NCI-H510A treated with DMSO at 0.1 percent for 48 hours (cell line): ENCODE measurements around the gene LHX1.
A peak's percentile ranks its signal among the peaks of the same experiment; 100 is the strongest.

Experiments used
- DNase-seq: peaks from one replicate; lab custom pipeline; 2025; lab: John Stamatoyannopoulos, UW

Gene LHX1

DNA sequence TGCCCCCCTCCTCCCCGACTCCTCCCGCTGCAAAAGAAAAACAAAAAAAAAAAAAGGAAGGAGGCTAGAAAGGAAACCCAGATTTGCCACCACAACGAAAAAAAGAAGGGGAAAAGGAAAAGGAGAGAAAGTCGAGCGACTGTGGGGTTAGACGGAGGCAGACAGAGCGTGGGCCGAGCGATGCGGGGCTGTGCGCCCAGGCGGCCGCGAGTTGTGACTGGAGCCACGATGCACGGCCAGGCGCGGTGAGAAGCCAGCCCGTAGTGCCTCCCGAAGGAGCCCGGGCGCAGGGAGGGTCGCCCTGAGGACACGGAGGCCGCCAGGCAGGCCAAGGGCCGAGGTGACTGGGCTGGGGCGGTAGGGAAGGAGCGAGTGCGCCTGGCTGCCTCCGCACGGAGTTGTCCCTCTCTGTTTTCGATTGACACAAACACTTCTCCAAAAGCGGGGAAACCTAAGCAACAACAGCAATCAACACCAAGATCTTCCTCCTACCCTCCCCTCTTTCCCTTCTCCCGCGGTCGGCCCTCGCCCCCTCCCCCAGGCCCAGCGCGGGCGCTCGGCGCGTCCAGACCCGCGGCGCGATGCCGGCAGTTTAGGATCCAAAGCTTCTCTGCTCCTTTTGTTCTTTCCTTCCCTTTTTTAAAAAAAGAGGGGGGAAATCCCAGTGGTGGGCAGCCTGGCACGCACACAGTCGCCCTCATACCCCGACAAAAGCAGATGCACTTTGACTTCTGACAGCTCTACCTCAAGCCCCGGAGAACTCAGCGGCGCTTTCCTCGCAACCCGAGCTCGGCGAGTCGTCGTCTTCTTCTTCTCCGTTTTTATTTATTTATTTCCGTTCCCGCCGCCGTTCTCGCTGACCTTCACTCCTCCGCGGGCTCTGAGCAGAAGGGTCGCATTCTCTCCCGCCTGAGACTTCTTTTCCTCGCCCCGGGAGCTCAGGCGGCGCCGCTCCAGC lies at the start of gene LHX1:
TSS of gene LHX1 (plus strand) at position 475 of the 958 bp plus-strand sequence. CDS start 723 bp downstream, outside the sequence.
- peak; percentile 30 for DNase-seq

DNA sequence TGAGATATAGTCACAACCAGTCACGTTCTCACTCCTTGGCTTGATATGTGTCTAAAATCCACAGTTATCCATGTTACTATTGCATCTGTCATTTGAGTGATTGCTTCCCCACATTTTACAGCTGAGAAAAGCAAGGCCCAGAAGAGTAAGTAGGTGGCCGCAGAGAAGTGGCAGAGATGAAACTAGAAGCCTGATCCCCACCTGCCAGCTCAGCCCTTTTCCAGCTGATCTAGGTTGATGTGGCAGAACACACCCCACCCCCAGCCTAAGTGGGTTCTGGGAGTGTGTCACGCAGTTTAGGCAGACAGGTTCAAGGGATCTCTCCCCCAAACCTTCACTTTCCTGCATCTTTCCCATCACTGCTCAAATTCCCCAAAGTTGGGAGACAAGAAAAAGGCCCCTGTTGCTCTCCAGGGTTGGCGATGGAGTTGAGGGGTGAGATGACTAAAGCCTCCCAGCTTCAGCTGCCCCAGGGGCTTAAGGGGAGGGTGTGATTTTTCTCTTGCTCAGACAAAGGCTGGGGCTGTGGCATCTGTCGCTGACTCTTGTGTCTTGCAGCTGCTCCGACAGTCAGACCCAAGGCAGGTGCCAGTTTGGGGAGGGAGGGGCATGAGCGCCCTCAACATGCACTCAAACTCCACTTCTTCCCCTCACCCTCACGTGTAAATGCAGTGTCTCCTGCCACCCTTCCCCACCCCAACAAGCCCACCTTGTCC lies 48.9 kb upstream of the LHX1 start:
- peak; percentile 55 for DNase-seq

DNA sequence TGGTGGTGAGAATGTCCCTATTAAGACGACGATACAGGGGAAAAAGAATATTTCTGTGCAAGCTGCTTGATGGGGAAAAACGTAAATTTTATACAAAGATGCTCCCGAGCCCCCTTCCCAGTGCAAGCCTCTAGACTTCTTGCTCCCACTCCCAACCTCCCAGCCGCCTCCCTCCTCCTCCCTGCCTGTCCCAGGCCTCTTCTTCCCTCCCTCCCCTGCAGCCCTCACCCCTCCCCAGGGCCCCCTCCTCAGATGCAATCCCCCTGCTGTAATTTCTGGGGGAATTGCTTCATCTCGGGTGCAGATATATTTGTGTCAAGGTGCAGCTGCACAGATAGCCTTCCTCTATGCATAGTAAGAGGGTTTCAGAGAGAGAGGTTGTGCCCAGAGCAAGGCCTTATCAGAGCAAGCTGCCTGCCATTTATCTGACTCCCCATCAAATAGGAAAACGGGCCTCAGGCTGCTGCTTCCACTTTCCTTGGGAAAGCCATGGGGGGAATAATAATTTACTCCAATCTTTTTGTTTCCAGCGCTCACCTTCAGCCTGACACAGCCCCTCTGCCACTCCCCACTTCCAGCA lies 47.4 kb upstream of the LHX1 start:
- no peak for DNase-seq

DNA sequence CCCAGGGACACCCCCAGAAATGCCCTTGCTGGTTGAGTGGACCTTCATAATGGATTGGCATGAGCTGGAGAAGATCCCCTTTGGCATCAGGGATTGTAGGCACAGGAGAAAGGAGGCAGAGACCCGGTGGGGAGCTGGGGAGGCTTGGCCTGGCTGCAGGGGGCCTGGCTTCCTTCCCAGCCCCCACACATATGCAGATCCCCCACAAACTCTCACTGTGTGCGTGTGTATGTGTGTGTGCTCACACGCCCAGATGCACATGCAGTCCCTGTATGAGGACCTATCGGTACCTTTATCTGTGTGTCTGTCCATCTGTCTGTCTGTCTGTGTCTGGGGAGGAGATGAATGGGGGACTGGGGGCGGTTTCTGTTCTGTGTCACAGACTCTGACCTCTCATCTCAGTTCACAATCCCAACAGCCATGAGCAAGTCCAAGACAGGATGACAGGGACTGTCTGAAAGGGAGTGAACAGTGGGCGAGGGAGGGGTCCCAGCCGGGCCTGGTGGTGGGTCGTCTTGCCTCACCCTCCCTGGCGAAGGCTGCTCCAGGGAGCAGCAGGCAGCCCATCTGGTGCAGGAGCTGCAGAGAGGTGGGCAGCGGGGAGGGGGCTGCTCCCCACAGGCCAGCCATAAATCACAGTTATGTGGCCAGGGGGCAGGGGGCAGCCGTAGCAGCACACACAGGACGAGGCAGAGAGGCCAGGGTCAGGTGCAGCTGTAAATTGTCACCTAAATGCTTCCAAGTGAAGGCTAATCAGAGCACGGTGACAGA lies 46.7 kb upstream of the LHX1 start:
- DNase-seq = no peak

DNA sequence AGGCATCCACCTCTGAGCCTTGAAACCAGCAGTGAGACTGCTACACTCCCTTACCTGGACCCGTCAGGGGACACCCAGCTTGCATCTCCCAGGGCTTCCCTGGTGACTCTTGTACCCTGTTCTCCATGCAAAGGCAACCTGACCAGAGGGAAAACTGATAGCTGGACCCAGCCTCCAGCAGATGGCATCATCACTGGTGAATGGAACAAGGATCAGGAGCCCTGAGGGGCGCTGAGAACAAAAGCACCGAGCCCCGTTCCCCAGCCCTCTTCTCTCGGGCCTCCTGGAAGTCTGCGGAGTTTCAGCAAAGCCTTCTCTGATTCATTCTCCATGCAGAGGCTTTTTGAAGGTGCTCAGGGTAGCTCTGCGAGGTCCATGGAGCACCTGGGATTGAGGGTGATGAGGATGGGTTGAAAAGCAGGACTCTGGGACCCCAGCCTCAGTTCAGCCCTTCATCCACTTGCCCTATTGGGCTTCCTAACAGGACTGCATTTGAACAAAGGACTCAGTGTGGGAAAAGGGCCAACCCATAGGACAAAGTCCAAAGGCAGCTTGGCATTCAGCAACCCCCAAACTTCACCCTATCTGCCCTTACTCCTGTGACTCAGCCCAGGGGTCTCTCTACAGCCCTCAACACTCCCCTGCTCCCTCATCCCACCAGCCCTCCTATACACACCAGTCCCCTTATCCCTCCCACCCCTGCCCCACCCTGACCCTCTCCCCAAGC lies 45.0 kb upstream of the LHX1 start:
- DNase-seq = no peak

DNA sequence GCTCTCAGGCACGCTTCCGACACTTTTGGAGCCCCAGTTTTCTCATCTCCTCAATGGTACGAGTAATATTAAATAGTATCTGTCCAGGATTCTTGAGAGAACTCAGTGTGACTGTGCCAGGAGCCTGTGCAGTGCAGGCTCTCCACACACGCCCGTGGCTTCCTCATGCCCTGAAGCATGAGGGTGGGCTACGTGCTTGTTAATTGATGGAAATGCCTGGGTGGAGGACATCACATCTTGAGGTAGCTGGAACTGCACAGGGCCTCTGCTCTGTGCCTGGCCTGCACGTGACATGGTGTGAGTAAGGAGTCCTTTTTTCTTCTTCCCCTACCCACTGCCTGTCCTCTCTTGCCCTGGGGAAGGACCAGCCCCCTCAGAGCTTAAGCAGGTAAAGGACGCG lies 43.1 kb upstream of the LHX1 start:
- DNase-seq = no peak

DNA sequence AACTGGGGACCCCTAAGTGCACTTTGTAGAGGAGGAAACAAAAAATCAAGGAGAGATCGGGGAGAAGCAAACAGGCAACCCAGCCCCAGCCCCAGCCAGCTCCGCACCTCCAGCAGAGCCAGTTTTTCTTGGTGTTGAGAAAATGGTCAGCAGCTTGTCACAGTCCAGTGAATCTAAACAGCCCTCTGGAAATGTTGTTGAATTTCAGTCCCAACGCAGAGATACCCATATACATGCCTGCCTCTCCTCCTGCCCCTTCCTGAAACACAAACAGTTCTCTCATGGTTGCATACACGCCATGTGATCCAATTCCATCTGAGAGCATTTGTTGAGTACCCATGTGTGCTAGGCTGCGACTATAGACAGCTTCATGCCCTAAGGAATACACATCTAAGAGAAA lies 42.4 kb upstream of the LHX1 start:
- DNase-seq = peak; percentile 69

DNA sequence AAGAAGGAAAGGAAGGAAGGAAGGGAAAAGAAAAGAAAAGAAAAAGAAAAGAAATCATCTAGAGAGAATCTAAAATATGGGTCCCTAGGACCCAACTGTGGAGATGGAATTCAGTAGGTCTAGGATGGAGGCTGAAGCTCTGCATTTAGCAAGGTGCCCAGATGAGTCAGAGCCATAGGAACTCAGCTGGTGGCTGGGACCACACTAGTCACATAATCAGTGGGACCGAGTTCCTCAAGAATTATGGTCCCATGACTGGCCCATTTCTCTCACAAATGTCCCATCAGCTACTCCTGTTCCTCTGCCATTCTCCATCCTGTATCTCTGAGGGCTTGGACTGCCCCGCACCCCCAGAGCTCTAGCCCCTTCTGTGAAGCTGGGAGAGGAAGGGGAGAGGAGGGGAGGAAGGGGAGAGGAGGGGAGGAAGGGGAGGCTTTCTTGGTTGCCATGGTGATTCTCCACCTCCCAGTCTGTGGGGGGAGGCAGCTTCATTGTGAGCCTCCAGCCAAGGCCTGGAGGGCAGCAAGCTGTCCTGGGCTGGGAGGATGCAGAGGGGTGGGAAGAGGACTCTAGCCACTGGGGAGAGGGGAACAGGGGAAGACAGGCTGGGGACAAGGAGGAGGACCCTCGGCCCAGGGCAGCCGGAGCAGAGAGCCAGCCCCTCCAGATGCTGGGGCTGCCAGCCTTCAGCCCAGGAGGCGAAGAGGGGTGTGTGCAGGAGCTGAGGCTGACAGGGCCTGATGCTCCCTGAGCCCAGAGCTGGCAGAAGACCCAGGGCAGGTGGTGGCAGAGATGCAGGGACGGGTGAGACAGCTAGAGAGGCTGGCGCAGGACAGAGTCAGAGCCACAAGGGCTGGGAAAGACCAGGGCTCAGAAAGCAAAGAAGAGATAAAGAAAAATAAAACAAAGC lies 37.8 kb upstream of the LHX1 start:
- DNase-seq = no peak

DNA sequence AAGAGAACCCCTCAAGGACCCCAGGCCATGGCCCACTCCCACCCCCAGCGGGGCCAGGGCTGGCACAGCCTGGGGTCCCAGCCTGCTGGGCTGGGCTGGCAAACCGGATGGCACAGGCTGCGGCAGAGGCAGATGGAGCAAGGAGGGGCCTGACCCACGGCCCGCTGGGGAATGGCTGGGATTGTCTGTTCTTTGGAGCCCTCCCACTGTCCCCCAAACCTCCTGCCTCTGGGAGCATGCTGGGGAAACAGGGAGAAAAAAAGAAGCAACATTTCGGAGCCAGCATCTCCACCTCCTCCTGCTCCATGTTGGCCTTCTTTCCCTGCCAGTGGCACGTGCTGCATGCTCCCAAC lies 37.1 kb upstream of the LHX1 start:
- no peak for DNase-seq

DNA sequence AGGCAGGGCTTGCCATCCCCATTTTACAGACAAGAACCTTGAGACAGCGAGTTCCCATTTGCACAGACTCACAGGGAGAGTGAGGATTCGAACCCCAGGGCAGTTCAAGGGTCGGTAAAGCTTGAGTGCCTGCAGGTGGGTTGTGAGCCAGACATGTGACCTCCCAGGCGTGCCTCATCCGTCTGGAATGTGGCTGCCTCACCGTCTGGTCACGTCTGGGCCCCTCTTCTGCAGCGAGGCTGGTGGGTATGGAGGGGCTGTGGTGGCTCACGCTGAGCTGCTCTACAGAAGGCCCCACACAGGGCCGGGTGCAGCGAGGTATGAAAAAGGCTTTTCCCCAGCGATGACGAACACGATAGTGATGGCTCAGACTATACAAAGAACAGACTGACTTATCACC lies 35.8 kb upstream of the LHX1 start:
- DNase-seq = no peak

DNA sequence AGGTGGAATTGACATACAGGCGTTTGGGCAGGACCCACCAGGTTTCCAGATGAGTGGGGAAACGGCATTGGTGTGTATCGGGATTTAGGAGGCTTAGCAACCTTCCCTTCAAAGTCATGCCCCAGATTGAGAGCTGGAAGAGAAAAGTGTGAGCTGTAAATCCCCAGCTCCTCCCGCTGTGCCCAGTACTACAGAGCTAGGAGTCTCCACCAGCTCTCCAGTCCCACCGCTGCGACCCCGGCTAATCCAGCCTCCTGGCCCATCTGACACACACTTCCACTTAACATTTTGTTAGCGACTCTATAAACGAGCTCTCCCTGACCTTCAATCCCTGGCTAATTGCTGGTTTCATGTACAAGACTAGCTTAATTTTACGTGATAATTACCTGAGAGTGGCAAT lies 29.9 kb upstream of the LHX1 start:
- DNase-seq = no peak

DNA sequence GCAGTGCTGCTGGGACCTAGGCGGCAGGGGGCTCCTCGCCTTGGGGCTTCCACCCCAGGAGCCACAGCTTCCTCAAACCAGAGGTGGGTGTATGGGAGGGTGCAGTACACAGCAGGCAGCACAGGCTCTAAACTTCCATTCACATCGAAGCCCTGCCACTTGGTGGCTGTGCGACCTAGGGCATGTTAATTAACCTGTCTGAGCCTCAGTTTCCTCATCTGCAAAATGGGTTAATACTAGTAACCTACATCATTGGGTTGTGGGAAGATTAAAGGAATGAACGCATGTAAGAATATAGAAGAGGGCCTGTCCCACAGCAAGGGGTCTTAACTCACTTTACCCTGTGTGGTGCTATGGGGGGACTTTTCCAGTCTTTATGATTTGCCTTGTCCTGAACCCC lies 26.8 kb upstream of the LHX1 start:
- no peak for DNase-seq

DNA sequence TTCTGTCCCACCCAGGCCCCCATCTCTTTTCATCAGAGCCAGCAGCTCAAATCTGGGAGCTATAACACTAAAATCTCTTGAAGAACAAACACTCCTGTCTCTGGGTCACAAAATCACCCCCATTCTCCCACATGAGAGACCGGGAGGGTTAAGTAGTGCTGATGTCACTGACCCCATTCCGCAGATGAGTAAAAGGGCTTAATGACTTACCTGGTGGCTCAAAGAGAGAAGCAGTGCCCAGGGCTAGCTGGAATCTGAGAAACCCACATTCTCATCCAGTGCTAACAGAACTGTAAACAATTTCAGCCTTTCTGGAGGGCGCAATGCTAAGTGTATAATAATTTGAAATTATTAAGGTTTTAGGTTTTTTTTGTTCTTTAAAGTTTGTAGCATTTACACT lies 26.3 kb upstream of the LHX1 start:
- no peak for DNase-seq

DNA sequence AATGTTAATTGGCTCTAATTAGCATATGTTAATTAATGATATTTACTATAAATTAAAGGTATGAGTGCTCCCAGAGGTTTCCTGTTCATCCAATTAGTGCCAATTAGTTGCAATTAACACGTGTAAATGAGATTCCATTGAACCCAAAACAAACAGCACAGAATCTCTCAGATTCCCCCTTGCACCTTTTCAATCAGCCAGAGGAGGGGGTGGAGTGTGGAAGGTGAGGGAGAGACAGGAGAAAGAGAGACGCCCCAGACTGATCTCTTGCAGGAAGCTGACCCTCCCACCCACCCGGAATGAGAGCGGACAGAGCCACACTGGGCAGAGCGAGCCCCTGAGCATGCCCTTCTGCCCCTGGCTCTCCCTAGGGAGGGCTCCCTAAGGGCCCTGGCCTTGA lies 24.1 kb upstream of the LHX1 start:
- DNase-seq = no peak

DNA sequence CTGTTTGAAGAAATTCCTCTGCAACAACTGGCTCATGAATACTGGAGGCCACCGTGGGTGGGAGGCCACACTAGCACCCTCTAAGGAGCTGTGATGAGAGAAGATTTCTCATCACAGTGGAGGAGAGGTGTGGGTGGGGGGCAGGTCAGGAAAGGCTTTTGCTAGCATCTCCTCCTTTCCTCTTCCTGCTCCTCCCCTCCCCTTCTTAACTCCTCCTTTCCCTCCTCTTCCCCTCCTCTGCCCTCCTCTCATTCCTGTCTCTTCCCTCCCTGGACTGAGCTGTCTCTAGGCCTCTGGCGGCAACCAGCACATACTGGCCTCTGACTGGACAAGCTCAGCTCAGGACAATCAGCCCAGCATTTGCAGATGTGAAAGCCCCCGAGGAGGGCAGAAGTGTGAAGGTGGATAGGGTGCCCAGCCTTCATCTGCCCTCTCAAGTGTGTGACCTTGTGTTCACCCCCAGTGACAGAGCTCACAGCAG lies 19.0 kb upstream of the LHX1 start:
- no peak for DNase-seq

DNA sequence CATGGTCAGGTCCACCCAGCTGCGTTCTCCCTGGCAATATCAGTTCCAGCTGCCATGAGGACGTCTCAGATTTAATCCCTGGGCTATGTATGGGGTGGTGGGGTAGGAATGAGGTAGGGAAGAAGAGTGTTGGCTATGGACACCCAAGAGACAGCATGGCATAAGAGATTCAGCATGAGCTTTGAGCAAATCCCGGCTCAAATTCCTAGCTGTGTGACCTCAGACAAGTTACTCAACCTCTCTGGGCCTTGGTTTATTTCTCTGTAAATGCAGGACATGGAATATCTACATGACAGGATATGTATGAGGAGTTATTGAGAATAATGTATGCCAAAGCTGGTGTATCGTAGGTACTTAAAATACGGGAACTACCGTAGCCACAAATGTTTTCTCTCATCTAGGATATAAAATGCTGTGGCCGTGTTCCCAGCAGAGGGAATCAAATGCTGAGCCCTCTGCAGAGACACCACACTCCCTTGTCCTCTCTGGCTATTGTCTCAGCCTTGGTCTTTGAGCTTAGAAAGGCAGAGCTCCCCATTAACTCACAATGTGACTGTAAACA lies 17.8 kb upstream of the LHX1 start:
- DNase-seq = no peak

DNA sequence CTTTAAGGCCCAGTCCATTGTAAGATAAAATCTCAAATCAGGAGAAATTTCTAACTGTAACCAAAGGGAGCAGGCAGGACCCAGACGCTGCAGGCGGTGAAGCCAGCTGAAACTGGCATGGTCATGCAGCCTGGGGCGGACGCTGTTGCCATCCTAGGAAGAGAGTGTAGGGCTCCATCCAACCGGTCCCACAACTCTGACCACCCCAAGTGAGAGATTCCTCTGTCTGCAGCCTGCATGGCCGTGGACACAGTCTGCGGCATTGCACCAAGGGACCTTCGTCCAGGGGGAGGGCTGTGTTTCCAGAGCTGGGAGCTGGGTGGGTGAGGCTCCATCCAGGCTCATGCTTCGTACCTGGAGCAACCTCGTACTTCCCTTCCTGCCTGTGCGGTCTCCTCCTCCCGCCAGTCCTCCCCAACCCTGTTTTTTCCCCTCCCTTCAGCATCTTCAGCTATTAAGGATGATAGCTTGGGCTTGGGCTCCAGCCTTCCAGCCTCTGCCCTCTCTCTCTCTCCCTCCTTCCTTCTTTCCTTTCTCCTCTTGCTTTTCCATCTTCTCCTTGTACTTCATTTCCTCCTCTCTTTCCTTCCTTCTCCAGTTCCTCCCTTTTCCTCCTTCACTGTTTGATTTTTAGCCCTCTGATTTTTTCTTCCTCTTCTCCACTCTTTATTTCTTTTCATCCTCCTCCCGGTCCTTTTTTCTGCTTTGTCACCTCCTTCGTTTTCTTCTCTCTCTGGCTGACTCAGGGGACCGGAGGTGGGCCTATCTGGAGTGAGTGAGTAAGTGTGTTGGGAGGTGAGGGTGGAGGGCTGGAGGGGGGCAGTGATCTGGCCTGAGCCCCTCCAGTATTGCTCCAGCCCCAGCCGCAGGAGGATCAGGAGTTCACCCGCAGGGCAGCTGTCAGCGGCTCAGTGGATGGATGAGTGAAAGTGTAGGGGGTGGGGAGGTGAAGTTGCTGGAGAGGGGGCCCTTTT lies 17.0 kb upstream of the LHX1 start:
- DNase-seq = no peak

DNA sequence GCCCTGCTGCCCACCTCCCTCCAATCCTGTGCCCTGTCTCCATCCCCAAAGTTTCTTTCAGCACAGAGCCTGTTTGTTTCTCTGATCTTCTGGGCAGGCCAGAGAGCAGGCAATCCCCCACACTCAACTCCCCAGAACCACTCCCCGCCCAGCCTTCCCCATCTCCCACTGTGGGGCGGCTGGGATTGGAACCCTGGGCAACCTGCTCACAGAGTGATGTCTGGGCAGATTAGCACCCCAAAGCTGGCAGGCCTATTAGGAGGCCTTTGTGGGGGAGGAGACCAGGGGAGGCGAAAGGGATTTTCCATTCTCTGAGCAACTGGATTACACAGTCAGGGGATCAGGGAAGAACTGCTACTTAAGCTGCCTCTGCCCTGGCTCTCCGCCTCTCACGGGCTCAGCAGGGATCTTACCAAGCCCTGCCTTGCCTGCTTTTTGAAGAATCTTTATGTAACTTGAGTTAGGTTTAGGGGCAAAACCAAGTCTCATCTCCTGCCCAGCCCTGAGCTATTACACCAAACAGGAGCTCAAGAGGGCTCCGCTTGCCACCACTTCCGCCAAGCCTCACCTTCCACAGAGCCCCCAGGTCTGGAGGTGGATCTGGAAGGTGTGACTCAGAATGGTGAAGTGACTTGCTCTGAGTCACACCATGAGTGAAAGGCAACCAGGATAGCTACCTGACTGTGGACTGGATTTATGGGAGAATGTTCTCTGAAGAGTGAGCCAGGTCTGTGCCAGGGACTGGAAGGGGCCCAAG lies 16.0 kb upstream of the LHX1 start:
- DNase-seq = no peak
